HG02798 (cell line): ENCODE data around the gene CNGB1.
"Not testable (repeated sequence)": the region's sequence is repeated elsewhere in the genome, so short reads cannot be mapped to it uniquely, and the experiment has no call there.

Experiments
- ATAC-seq: cut with Tn5 transposase; IDR thresholded peaks from one replicate; pipeline ENCODE4 v1.9.1; 2021; ENCODE audit warnings: mild to moderate bottlenecking; ENCODE audit not compliant: unreplicated experiment, poor library complexity

CNGB1 gene

DNA sequence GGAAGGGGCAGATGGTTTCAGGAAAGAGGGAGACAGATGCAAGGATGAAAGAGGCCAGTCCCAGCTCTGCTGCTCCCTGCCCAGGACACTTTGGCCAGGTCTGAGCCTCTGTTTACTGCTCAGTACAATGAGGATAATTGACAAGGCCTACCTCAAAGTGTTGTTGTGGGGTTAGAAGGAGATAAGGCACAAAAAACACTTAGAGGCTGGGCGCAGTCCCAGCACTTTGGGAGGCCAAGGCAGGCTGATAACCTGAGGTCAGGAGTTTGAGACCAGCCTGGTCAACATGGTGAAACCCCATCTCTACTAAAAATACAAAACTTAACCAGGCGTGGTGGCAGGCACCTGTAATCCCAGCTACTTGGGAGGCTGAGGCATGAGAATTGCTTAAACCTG lies 7.1 kb upstream of the CNGB1 start:
- ATAC-seq: not testable (repeated sequence)

DNA sequence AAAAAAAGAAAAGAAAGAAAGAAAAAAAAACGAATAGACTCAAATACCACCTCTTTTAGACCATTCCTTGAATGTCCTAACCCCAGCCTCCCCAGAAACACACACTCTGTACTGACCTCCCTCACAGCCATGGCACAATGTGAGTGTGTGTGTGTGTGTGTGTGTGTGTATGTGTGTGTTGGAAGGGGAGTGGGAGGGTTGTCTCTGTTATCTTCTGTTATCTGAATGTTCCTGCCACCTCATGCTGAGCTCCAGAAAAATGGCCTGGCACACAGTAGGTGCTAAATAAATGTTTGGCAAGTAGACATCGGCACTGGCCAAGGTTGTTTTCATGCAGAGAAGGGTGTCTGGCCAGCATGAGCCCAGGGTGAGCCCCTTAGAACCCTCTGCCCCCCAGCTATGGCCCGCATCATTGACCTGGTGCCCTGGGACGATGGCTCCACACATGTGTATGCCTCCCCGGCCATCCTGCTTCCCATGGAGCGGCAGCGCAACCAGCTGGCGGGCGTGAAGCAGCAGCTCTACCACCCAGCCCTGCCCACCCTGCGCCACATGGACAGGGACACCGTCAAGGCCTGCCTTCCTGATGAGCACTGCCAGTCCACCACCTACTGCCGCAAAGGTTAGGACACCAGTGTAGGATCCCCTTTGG lies 6.6 kb upstream of the CNGB1 start:
- no peak for ATAC-seq

DNA sequence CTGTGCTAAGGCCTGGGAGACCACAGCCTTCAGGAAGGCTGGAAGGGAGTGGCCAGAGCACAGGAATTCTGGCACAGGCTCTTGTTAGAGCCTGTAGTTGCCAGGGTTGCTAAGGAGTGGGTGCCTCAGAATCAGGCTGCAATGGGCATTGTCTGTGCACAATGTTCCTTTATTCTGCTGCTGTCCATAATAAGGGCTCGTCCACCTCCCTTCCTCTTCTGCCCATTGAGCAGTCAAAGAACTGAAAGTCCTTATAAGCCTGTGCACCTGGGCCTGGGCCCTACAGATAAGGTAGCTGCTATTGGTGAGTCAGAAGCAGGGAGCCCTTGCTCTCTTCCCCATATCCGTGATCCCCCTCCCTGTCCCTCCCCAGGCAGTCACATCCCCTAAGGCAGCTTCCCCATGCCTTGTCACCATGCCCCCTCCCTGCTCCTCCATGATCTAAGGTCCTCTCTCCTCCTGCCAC lies 5.4 kb upstream of the CNGB1 start:
- no peak for ATAC-seq

DNA sequence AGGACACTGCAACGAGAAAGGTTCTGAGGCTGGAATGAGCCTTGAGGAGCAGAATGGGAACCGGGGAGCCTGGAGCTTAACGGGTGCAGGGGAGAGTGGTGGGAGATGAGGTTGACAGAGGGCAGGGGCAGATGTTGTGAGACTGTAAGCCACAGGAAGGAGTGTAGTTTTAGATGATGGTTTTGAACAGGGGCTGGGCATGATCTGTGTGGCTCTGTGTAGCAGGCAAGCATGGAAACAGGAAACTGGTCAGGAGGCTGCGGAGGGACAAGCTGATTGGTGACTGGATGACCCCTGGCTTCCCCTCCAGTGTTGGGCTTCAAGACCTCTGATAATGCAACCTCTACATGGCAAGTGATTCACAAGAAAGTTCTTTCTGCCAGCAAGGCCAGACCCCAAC lies 1.4 kb upstream of the CNGB1 start:
- no peak for ATAC-seq

DNA sequence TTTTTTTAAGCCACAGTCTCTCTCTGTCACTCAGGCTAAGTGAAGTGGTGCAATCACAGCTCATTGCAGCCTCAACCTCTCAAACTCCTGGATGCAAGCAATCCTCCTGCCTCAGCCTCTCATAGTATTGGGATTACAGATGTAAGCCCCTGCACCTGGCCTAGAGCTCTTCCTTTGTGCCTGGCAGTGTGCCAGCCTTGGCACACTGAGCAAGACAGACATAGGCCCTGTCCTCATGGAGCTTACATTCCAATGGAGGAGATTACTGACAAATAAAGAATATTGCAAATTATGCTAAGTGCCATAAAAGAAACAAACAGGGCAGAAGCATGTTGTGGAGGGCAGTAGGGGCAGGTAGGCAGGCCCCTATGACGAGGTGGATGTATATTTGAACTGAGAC lies 920 bp upstream of the CNGB1 start:
- no peak for ATAC-seq

DNA sequence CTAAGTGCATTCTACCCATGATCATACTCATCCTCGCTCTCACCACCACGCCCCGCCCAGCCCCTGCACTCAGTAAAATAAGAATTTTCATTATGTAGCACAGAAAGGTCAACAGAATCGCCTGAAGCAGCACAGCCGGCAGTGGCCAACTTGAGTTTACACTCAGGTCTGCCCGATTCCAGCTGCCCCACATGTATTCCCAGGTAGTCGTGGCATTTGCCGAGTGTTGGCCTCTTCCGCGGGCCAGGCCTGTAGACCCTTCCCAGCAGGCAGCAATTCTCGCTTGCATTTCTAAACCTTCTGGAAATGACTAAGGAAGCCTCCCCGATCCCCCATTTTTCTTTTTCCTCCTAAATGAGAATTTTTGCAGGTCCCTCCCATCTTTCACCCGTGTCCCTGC lies 609 bp downstream of the CNGB1 start:
- no peak for ATAC-seq

DNA sequence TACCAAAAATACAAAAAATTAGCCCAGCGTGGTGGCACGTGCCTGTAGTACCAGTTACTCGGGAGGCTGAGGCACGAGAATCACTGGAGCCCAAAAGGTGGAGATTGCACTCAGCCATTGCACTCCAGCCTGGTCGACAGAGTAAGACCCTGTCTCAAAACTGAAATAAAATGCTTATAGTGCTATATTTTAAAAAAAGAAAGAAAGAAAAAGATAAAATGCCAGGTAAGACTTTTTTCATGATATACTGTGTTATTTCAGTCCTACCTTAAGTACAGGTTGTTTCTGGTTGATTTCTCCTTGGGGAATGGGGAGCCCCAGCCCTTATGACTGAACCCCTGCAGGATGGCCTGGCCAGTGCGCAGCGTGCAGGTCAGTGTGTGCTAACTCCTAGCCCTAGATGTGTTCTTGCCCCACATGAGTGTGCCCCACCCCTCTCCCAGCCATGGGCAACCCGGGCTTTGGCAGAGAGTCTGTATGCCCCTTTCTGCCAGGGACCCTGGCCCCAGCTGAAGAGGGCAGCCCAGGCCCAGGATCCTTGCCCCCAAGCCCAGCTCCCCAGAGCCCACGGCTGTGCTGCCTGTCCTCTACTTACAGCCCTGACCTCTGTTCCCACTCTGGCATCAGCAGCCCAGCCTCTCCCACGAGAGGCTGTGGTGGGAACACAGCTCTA lies 1.3 kb downstream of the CNGB1 start:
- no peak for ATAC-seq

DNA sequence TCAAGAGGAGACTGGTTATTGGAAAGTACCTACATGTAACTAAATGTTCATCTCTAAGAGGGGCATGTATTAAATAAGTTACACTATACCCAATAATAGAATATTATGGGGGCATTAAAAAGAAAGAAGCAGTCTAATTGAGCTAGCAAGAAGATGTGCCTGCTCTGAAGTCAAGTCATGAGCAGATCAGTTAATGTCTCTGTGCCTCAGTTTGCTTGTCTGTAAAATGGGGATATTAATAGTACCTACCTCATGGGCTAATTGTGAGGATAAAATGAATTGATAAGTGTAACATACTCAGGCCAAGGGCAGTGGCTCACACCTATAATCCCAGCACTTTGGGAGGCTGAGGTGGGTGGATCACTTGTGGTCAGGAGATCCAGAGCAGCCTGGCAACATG lies 3.0 kb downstream of the CNGB1 start:
- ATAC-seq: no peak

DNA sequence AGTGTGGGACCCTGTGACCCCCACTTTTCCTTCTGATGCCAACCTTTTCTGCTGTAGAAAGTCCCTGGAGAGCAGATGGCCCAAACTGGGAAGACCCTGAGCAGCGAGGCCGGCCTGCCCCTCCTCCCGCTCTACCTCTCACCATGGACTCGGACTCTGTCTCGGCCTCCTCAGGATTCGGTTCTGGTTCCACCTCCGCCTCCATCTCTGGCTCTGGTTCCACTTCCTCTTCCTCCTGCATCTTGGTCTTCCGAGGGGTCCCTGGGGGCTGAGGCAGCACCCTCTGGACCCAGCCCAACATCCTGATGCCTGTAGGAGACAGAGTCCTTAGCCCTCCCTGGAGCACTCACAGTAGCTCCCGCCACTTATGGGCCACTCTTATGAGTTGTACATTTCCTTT lies 3.9 kb downstream of the CNGB1 start:
- no peak for ATAC-seq

DNA sequence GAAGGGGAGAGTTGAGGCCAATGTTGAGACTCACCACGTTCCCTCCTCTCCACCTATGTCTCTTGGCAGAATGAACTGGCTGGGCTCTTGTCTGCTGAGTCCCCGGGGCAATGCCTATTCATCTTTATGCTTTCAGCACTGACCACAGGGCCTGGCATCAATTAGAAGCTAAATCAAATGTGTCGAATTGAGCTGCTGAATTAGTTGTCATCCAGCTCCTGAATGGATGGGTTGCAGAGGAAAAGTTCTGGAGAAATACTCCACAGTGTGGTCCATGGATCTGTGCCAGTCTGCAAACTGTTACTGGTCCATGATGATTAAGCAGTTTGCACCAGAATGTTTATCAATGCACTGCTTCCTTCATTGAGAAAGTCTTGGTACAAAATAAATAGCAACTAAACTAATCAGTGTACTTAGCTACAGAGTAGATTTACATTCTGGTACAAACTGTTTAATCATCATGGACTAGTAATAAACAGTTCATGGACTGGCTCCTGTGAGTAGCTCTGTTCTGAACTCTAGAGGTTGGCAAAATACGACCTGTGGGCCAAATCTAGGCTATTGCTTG lies 4.6 kb downstream of the CNGB1 start:
- no peak for ATAC-seq

DNA sequence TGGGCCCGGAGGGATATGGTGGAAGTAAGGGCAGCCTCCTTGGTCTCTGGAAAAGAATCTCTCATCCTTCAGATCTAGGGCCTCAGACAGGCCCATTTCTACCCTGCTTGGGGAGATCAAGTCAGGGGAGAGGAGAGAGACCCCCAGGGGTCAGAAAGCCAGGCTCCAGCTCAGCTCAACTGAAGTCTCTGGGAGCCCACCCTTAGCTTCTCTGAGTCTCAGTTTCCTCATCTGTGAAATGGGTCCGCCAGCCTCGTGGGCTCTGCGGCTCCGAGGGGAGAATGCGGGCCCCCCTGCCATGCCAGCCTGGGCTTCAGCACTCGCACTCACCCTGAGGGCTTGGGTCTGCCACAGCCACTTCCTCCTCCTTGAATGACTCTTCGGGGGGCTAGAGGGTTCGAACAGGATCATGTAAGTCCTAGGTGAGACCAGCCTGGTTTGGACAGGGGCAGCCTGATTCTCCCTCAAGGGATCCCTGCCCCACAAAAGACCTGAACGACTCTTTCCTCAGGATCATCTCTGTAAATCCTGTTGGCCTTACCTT lies 6.7 kb downstream of the CNGB1 start:
- no peak for ATAC-seq

DNA sequence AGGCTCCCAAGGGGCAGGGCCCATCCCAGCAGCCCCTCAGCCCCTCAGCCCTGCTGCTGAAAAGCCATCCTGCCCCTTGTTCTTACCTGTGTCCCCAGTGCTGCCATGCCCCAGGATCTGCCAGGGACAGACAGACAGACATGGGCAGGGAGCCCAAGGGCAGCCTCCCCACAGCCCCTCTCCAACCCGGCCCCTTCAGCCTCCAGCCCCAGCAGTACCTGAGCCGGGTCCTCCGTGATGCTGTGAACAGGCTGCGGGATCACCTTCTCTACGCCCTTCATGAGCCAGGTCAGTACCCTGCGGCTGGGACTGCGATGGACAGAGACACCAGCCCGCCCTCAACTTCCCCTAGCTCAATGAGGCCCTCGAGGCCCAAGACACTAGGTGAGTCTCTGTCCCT lies 8.2 kb downstream of the CNGB1 start:
- ATAC-seq: no peak

DNA sequence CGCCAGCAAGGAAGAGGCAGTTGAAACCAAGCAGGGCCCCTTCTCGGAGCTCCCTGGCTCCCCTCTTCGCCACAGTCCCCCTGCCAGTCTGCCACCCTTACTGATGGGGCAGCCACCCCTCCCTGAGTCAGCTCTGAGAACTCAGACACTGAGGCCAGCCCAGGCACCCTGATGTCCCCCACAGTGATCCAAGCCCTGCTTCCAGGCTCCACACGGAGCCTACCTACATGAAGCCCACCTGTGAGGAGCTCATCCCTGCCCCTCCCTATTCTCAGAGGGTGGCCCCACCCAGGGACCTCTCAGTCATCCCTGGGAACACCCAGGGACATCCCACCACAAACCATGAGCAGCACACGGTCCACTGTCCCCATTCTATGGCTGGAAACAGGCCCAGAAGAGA lies 8.9 kb downstream of the CNGB1 start:
- ATAC-seq: no peak

DNA sequence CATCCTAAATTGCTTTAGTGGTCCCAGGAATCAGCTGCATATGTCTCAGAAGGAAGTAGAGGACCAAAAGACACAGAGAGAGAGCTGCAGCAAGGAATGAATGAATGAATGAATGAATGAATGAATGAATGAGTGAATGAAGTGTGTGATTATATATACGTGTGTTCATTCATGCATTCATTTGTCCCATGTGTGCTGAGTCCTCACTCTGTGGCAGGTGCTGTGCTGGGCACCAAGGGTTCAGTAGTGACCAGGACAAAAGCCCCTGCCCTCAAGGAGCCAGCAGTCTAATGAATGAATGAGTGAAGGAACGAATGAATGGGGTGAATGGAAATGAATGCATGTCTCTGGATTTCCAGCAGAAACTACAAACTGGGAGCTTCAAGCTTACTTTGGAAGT lies 9.4 kb downstream of the CNGB1 start:
- no peak for ATAC-seq

DNA sequence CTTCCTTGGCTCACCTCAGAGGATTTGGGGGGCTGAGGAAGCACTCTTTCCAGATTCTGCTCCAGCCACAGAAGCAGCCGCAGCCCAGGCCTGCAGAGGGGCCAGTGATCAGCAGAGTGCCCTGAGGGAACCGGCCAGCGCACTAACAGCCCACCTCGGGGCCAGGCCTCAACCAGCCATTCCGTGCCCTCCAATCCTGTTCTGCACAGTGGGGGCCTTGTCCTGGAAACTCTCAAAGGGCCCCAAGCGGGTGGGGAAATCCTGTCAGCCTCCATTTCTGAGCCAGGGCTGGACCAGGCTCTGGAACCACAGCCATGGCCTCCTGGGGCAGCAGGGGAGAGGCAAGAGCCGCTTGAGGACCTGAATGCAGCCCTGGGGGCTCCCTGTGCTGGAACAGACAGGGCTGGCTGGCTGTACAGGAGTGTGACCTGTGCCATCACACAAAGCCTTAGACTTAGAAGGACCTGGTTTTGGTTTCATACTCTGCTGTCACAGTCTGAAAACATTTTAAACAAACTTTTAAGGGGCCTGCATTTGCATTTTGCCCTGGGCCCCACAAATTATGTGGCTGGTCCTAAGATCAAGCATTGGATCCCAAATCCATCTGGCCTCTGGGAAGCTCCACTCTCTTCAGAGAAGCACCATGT lies 10.0 kb downstream of the CNGB1 start:
- no peak for ATAC-seq

DNA sequence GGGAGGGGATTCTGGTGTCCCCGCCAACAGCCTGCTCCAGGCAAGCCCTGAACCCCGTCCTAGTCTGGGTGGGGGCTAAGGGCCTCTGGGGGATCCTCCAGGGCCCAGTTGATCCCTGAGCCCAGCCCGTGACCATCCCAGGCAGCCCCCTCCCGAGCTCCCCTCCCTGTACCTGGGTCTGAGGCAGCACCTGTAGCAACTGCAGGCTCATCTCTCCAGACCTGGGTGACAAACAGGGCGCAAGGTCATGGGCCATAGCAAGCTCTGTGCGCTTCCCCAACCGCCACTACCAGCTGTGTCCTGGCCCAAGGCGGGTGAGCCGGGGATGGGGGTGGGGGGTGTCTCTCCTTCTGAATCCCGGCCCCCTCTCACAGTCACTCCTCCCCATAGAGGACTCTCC lies 10.6 kb downstream of the CNGB1 start:
- no peak for ATAC-seq

DNA sequence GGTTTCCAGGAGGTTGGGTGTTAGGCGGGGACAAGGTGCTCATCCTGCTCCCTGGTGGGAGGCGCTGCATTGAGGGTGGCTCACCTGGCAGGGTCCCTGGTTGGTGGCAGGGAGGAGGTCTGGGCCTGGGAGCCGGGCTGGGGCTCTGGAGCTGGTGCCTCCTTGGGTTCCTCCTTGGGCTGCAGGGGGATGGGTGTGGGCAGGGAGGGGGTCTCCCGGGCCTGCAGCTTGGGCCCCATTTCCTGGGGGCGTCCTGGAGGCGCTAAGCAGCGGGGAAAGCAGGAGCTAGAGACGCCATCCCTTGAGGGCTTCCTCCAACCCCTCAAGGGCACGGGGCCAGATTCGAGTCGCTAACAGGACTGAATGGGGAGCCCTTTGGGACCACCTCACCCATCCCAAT lies 11.1 kb downstream of the CNGB1 start:
- ATAC-seq: no peak

DNA sequence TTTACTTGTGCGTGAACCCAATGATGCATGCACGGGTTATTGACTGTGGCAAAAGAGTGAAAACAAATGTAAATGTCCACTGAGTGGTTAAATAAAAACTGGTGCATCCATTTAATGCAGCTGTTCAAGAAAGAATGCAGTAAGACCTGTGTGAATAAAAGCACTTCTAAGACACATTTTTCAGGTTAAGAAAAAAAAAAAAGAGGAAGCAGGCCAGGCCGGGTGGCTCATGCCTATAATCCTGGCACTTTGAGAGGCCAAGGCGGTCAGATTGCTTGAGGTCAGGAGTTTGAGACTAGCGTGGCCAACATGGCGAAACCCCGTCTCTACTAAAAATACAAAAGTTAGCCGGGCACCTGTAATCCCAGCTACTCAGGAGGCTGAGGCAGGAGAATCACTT lies 11.8 kb downstream of the CNGB1 start:
- no peak for ATAC-seq

DNA sequence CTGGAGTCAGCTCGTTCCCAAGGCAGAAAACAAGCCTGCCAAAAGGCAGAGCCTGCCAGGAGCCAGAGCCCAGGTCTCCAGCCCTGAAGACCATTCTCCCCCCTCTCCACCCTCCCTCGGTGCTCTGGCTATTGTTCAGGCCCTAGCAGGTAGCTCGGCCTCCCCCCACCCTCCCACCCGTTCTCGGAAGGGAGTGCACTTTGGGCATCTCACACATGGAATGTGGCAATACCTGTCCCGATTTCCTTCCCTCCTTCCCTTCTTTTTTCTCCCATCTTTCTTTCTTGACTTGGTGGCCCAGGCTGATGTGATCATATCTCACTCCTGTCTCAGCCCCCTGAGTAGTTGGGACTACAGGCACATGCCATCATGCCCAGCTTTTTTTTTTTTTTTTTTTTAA lies 12.4 kb downstream of the CNGB1 start:
- ATAC-seq: no peak

DNA sequence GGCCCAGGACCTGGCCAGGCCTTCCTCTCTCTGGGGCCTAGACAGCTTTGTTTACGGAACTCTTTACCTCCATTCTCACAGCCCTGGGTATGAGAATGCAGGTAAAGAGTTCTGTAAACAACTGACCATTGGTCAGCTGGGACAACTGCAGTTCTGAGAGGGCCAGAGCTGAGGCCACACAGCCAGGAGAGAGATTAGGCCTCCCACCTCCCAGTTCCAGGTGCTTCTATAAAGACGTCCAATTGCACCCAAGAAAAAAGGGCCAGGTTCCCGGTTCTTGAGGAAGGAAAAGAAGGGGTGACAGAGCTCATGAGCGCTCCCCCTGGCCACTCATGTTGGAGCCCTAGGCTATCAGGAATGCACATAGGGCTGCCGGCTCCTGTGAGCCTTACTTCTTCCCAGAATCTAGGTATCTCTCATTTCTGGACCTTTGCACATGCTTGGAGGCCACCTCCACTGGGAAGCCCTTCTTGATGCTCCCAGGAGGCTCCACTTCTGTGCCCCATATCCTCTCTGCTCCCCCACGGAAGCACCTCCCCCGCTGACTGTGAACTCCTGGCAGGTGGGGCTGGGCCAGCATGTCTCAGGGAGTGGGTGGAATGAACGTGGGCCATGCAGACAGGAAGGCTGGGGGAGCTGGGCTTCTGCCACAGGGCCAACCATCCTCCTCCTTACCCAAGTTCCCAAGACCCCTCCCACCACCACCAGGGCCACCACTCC lies 13.1 kb downstream of the CNGB1 start:
- no peak for ATAC-seq
